G401 (cell line): ENCODE measurements around the gene DLX2. TPM values are rescaled to one million over a fixed set of nuclear protein-coding genes. Genes with fewer than 3 reads are reported as not detected.

Source experiments
- DNase-seq: peaks from one replicate; pipeline ENCODE4 v3.0.0-alpha.2; 2015; ENCODE audit warnings: low spot score
- in situ Hi-C: cut with HindIII; loops from 2 replicates; pipeline ENCODE4 v1.10.0; 2016; ENCODE audit warnings: low sequenced_read_pairs, mixed read lengths
- total RNA-seq: library from RNA; depleted of rRNA; stranded (reverse); fragments of >200 nt; shearing (Covaris generic); gene quantifications from 2 replicates; pipeline ENCODE4 v1.2.3, GENCODE V29; 2014

The DLX2 gene
- total RNA-seq, 1 experiment from 2014 or later = 5.3 TPM

DNA sequence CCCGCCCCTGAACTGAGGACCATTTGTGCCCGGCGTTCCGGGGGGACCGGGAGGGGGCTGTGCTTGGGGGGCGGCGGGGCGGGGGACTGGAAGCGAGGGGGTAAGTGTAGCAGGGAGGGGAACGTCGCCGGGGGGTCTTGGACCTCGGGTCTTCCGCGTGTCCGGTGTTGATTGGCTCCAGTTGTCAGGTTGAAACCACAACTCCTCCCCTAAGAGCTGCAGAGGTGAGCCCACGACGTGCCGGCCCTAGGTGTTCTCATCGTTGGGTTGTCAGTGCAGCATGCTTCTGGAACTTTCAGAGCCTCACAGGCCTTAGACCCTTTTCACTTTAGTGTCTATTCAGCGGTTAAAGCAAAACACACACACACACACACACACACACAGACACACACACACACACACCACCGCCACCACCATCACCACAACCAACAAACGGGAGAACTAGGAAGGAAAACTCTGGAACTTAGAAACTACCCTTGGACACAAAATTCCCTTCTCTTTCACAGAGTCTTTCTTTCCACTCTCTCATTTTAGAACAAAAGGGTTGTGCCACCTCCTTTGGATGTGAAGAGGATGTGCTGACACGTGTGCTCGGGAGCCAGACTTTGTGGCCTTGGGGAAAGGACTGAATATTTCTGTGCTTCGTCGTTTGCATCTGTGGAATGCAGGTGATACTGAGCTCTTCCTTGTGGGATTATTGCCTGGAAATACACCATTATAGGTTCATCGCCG lies 6.7 kb upstream of the DLX2 start:
- no peak for DNase-seq
- in situ Hi-C loops = no loop called here

DNA sequence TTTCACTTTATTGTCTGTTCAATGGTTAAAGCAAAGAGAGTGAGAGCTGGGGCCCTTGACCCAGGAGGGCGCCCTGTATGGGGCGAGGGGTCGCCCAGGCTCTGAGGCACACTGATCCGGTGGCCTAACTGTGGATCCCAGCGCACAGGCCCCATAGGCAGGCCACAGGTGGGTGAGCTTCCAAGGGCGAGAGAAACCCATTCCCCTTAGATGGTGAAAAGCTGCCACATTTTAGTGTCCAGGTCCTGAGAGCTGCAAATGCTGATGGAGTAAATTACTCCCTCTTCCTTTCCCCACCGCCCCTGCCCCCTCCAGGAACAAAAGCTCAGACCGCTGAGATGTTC lies 5.9 kb upstream of the DLX2 start:
- in situ Hi-C loops = no loop called here

DNA sequence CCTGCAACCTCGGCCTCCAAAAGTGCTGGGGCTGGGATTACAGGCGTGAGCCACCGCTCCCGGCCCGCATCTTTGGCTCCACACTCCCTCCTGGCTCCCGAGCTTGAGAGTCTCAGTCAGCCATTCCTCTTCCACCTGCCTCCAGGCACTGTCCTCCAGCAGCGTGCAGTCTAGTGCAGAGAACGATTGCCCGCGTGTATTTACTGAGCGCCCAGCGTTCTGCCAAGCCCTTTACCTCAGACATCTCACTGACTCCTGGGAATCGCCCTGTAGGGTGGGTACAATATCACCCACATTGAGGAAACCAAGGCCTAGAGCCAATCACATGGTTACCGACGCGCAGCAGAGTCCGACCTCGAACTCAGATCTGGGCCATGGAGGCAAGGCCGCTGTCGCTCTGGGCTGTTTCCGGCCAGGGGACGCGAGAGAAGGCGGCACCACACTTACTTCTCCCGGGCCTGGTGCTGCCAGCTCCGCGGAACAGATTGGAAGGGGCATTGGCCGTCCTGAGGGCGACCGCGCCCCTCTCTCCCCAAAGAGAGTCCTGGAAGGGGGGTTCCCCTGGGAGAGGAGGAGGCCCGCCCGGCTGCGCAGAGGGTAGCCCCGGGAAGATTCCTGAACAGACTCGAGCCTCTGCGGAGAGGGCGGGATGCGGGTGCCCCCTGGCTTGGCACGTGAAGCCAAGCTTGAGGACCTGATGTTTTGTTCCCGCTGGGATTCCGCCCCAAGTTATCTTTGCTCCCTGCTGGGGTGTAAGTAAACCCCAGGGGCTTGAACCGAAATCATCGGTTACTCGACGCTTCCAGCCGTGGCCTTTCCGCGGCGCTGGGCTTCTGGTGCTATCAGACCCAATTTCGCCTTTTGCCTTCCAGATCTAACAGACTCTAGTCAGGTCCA lies 5.2 kb upstream of the DLX2 start:
- in situ Hi-C loops = no loop called here
- no peak for DNase-seq

More for the DNA sequence above, 5.9 kb upstream of the DLX2 start:
- DNase-seq = no peak

DNA sequence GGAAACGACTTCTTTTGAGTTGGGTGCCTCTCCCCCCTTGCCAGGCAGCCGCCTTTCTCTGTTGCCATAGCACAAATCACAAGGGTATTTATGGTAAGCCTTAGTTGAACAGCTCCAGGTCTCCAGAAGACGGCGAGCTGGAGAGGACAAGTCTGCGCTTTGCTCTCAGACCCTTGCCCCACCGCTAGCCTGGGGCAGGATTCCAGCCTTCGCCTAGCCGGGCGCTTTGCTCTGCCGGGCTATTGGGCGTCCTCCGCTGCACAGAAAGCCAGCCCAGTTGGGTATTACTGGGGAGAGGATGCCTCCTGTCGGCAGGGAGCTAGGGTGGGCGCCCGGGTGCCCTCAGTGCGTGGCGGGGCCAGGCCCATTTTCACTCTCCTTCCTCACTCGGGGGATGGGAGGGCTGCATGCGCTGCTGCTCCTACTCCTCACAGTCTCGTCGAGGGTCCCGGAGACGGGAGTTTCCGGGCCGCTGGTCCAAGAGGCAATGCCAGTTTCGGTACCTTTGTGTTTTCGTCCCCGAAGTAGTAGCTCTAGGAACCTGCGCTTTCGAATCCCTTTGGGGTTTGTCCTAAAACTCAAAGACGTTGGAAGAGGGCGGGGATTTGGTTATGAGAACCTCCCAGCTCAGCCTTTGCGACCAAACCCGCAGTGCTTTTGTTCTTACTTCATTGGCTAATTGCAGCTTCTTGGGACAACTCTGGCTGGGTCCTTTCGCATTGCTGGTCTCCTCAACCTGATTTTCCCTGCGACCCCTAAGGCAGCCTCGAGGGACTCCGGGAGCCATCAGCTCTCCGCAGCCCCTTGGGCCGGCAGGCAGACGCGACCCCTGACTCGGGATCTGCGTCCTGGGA lies 3.6 kb upstream of the DLX2 start:
- in situ Hi-C loops = no loop called here
- DNase-seq = no peak

DNA sequence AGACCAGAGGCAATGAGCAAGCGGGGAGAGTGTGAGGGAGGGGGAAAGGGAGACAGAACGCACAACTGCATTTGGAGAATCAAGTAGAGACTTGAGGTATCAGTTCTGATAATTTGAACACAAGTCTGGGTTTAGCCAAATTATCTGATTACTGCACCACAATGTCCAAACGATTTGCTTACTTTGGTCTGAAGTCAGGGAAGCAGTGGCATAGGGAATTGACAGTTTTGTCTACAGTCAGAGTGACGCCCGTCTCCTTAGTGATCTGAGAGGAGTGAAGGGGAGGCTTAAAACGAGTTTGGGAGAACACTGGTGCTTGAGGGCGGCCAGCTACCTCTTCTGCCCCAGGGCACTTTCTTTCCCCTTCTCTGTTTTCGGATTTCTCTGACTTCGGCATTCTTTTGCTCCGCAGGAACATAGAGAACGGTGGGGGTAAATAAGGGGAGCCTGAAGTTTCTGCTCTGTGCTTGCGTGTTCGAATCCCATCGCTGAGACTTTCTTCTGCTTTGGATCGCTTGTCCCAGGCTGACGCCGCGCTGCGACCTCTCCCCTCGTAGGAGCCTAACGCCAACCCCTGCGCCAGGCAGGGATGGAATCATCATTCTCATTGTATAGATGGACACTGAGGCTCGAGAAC lies 2.9 kb upstream of the DLX2 start:
- in situ Hi-C loops = no loop called here
- DNase-seq = no peak

DNA sequence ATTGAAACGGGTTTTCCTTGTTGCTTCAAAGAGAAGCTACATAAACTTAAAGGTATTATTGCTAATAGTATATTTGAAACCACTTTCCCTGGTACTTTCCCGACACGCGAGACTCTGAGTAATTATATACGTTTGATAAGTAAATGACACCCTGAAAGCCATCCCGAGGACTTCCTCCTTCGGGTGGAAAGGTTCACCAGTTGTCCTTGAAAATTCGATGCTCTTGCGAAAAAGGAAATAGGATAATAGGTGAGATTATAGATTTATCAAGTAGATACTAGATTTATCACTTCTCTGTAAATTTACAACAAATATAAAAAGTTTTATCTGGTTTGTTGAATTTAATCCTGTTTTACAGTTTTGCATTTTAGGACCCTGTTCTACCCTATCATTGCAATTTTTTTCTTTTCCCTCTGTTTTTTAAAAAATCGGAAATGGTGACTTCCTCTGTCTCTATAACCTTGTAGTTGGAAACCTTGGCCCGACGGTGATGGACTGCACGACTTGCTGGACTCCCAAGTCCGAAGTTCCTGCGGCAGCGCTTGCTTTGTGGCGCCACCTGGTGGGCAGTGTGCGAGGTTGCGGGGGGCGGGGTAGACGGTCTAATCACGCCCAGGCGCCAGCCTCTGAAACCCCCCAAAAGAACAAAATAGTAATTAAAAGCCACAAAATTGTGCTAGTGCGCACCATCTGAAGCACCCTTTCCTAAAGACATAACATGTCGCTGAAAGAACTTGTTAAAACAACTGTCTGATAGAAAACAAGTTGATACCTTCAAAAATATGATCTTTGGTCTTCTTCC lies 972 bp upstream of the DLX2 start:
- in situ Hi-C loops = no loop called here
- peak; percentile 69 for DNase-seq

DNA sequence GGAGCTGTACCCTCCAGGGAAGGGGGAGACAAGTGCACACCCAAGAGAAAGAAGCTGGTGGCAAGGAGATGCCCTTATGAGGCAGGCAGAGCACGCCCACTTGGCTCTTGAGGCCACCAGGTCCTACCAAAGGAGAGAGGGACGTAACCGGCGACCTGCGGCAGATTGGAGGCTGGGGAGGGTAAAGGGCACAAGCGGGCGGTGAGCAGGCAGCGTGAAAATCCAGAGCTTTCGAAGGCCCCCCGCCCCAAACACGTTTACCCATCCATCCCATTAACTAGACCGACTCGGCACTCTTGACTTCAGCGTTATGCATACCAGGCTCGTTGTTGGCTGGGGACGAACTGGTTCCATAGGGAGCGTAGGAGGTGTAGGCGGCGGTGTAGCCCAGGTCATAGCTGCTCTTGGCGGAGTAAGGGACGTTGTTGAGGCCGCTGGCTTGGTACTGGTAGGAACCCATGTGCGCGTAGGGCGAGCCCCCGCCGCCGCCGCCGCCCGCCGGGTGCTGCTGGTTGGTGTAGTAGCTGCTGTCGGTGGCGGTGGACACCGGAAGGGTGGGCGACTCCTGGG lies 794 bp downstream of the DLX2 start:
- peak; percentile 34 for DNase-seq
- in situ Hi-C loops = no loop called here

DNA sequence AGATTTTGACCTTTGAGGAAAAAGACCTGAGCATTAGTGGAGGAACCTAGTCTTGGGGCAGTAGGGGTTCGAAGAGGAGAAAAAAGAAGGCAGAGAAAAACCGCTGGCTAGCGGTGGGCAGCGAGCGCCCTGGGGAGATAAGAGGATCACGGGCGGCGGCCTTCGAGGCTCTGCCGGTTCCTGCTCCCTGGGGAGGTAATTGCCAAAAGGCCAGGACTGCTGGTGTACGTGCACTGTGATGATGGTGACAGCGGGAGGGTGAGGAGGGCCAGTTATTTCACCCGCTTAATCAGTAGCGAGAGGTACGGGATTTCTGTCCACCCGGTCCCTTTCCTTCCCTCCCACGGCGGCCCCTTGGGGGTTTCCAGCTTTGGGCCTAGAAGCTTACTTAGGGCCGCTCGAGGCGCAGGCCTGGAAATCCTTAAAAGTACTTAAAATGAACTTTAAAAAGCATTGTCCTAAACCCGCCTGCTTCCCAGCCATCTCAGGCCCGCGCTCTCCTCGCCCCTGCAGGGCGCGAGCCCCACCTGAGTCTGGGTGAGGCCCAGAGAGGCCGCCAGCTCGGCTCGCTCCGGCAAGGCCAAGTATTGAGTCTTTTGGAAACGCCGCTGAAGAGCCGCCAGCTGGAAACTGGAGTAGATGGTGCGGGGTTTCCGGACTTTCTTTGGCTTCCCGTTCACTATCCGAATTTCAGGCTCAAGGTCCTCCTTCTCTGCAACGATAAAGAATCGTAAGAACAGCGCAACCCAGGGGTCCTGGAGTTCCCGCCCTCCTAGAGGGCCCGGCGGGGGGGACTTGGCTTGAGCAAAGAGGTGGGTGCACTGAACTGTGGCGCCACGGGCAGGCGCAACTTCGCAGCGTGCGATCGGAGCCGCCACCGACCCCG lies 1.5 kb downstream of the DLX2 start:
- in situ Hi-C loops = no loop called here
- DNase-seq = peak; percentile 8

DNA sequence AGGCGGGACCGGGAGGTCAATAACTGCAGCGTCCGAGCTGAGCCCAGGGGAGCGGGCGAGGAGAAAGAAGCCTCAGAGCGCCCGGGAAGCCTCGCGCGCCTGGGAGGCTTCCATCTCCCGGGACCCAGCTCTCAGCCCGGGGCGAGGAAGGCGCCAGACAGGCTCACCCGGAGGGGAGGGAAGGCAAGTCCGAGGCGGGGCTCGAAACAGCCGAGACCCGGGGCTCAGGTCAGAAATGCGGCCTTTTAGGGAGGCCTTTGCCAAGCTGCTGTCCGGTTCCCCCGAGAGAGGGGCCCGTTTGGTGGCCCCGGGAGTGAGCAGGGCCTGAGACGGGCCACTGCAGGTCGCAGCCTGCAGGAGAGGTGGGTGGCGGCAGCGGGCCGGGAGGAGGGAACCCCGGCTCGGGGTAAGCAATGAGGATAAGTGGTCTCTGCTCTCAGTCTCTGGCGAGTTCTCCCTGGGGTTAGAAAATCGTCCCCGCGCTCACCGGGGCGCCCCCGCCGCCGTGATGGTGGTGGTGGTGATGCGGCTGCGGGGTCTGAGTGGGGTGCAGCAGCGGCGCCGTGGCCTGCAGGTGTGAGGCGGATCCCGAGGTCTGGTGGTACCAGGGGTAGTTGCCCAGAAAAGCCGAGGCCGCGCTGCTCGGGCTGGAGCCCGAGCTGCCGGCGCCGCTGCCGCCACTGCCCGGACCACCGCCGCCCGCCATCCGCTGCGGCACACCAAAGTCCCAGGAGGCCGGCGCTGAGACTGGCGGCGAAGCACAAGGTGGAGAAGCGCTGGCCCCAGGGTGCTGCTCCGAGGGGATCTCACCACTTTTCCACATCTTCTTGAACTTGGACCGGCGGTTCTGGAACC lies 2.4 kb downstream of the DLX2 start:
- in situ Hi-C loops = no loop called here
- no peak for DNase-seq

DNA sequence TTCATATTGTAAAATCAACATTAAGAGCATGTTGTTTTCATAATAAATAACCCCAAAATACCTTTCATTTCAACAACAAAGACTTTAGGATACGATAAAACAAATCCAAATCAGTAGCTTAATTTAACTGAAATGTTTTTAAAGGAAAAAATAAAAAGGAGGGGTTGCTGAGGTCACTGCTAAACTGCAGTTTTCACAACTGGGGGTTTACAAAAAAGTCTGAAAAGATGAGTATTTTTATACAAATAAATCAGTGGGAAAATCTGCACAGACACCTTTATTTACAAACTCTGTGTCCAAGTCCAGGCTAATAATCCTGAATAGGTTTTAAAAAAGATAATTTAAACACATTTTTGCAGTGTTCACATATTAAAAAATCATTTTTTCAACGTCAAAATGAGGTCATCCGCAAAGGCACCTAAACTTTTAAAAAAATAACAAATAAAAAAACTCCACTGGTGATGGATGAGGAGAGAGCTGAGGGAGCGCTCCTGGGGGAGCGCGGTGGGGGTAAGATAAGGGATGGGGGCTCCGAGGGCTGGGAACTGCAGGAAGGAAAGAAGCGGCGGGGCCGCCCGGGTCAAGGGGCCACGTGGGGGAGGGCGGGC lies 3.1 kb downstream of the DLX2 start:
- DNase-seq = no peak
- in situ Hi-C loops = no loop called here

DNA sequence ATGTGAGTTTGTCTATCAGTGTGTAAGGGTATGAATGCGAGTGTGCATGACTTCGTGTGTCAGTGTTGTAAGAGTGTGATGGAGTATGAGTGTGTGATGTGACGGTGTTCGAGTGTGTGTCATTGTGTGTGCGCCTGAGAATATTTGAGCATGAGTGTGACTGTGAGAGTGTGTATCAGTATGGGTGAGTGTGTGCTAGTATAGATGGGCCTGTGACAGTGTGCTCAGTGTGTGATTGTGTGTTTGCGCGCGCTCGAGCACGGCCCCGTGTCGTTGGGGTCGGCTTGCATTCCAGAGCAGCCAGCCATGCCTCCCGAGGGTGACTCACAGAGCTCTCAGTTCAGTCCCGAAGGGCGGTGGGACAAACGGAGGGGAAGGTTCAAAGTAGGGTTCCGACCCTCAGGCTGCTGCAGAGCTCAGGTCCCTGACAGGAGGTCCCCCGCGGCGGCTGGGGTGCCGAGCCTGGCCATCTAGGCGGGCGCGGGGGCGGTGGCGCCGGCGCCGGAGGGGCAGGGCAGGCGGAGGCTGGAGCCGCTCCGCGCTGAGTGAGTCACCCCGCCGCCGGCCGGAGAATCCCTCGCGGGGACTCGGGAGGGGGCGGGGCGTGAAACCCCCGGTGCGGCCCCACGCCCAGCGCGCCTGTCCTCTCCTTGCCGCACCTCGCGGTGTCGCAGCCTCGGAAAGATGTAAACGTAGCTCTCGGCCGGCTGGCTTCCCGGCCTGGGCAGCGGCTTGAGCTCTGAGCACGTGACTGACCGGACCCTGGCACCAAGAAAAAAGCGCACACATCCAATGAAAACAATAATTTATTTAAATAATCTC lies 3.8 kb downstream of the DLX2 start:
- in situ Hi-C loops = no loop called here
- no peak for DNase-seq

DNA sequence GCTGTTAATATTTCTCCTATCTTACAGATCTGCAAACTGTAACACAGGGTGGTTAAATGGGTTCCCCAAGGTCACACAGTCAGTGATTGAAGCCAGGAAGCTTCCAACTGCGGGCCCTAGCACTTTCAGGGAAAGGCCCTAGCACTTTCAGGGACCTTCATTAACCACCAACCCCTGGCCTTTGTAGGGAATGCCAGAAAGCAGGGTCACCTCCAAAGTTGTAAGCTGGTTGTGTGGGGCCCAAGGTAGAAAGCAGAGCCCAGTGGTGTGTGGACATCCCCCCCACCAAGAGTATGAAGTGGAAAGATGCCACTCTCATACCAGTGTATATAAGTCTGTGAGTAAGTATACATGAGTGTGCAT lies 4.4 kb downstream of the DLX2 start:
- no peak for DNase-seq
- in situ Hi-C loops = no loop called here

DNA sequence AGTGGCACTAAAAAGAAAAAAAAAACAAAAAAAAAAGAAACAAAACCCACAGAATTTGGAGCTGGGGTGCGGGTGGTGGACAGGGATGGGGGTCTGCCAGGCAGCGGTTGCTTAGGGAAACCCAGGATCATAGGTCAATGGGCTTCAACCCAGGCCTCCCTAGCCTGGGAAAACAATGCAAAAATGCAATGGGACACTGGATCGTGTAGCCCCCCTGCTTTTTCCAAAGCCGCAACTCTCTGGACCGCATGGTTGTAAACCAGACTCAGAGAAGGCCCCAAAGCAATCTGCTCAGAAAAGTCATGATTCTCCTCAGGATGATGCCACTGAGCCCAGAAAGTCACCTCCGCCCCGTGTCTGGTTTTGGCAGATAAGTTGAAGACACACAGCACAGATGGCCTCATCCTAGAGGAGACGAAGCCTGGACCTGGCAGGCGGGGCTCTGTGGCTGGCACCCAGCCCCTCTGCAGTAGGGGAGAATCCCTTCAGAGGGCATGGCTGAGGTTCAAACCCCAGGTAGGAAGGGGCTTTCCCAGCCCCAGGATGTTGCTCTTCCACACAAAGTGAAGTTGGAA lies 5.1 kb downstream of the DLX2 start:
- in situ Hi-C loops = no loop called here
- DNase-seq = no peak

DNA sequence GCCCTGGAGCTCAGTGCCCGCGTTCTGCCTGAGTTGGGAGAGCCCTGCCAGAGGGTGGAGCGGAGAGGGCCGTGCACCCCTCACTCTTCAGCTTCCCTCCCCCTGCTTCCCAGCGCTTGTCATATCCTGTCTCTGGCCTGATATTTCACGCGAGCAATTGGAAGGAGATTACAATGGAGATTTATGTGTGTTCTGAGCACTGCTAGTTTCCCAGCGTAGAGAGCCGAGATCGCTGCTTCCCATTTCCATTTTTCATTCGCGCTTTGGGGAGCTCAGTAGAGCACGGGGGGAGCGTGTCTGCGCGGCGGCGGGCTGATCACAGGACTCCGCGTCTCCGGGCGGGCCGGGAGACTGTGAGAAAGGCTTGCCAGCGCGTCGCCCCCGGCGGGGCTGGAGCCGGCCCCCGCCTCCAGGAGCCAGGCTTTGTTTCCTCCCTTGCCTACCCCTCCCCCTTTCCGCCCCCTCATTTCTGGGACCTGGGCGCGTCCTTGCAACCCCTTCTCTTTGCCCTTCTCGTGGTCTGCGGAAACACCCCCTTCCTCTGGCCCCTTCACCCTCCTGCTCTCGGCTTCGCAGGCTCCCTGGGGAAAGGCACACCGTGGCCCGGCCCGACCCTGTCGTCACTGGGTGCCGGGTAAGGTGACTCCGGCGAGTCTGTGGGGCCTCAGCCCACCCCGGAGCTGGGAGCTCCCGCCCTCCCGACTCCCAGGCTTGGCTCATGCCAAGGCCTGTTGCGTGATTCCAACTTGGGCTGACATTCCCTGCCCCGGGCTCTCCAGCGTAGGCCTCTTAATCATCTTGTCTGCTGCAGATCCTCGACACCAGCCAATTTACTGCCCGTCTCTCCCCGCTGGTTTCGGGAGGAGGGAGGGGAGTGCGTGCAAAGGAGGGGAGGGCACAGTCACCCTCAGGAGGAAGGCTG lies 5.8 kb downstream of the DLX2 start:
- in situ Hi-C loops = no loop called here
- DNase-seq = peak; percentile 47
